Neuron (in vitro differentiated cells): ENCODE measurements around the gene ITGB5.
"Not testable (repeated sequence)": the region's sequence is repeated elsewhere in the genome, so short reads cannot be mapped to it uniquely, and the experiment has no call there.

Experiments
- H2AFZ ChIP-seq: one replicate; pipeline ENCODE4 v1.6.1; 2013; ENCODE audit warnings: low read depth, mild to moderate bottlenecking, inconsistent platforms, low read length, moderate library complexity
- H3K27me3 ChIP-seq: one replicate; pipeline ENCODE4 v1.6.1; 2013; ENCODE audit warnings: low read length; ENCODE audit not compliant: insufficient read depth
- H3K36me3 ChIP-seq: one replicate; pipeline ENCODE4 v1.6.1; 2013; ENCODE audit warnings: low read length; ENCODE audit not compliant: insufficient read depth
- H3K4me1 ChIP-seq: one replicate; pipeline ENCODE4 v1.6.1; 2013; ENCODE audit warnings: low read length; ENCODE audit not compliant: insufficient read depth
- H3K4me3 ChIP-seq: 2 replicates; pipeline ENCODE4 v1.5.1; 2013; ENCODE audit warnings: mild to moderate bottlenecking, low read length, moderate library complexity
- H3K9me3 ChIP-seq: one replicate; pipeline ENCODE4 v1.6.1; 2013; ENCODE audit warnings: low read length

ITGB5 gene

DNA sequence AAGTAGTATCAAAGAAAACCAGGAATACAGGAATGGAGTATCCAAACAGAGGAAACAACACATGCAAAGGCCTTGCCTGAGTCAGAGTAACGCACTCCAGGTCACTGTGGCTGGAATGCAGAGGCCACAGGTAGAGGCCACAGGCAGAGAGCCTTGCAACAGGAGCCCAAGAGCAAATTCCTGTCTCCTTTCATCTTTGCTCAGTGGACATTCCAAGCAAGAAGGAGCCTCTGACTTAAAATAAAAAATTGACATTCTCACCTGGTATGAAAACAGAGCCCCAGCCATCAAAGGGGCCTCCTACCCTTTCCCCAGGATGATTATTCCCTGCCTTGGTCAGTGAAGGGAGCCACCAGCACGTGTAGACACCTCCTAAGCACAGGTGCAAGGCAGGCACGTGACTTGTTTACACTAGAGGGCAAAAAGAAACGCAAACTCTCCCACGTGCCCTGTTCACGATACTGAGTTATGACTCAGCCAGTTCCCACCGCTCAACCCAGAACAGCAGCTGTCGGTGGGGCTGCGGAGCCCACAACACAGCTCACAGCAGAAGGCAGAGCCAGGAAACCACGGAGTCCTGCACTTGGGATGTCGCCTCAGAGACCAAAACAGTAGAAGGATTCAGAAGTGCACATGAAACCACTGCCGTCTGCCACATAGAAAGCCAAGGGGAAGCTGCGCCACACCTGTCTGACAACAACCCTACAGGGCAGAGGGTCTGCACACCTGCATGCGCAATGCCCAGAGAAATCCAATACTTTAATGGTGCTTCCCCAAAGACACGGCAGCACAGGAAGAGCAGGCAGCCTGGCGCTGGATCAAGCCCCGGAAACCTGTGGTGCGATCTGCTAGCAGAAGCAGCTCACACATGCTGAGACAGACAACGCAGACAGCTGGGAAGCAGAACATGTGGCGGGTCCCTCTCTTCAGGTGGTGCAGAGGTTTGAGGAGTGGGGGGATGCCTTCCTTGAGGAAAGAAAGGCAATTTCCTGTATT, 52.1 kb downstream of the ITGB5 start:
- H3K36me3 ChIP-seq: no peaks in the 10 kb centered on the region
- no peak overlapping the region for H3K4me3 ChIP-seq
- peaks cover 14% of the 10 kb centered on the region for H3K4me1 ChIP-seq
- no peak overlapping the region for H2AFZ ChIP-seq
- no peaks in the 10 kb centered on the region for H3K27me3 ChIP-seq
- no peaks in the 10 kb centered on the region for H3K9me3 ChIP-seq

DNA sequence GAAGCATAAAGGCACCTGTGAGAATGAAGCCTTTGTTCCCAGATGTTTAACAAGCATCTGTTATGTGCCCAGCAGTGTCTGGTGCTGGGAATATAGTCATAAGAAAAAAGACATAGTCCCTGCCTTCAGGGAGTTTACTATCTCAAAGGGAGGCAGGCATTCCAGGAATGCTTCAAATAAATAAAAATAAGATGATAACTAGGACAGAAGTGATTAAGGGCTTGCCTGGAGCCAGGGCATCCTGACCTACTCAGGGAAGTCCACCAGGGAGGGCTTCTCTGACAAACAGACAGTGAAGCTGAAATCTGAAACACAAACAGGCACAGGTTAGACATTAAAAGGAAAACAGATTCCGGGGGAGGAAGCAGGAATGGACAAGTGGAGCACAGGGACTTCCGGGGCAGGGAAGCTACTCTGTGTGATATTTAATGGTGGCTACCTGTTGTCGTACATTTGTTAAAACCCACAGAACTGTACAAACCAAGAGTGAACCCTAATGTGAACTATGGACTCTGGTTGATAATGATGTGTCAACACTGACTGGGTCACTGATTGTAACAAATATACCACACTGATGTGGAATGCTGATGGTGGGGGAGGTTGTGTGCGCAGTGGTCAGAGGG, 53.3 kb downstream of the ITGB5 start:
- H3K36me3 ChIP-seq: no peaks in the 10 kb centered on the region
- H3K9me3 ChIP-seq: no peaks in the 10 kb centered on the region
- peaks cover 14% of the 10 kb centered on the region for H3K4me1 ChIP-seq
- H3K27me3 ChIP-seq: no peaks in the 10 kb centered on the region
- no peak overlapping the region for H3K4me3 ChIP-seq
- H2AFZ ChIP-seq: no peak overlapping the region

DNA sequence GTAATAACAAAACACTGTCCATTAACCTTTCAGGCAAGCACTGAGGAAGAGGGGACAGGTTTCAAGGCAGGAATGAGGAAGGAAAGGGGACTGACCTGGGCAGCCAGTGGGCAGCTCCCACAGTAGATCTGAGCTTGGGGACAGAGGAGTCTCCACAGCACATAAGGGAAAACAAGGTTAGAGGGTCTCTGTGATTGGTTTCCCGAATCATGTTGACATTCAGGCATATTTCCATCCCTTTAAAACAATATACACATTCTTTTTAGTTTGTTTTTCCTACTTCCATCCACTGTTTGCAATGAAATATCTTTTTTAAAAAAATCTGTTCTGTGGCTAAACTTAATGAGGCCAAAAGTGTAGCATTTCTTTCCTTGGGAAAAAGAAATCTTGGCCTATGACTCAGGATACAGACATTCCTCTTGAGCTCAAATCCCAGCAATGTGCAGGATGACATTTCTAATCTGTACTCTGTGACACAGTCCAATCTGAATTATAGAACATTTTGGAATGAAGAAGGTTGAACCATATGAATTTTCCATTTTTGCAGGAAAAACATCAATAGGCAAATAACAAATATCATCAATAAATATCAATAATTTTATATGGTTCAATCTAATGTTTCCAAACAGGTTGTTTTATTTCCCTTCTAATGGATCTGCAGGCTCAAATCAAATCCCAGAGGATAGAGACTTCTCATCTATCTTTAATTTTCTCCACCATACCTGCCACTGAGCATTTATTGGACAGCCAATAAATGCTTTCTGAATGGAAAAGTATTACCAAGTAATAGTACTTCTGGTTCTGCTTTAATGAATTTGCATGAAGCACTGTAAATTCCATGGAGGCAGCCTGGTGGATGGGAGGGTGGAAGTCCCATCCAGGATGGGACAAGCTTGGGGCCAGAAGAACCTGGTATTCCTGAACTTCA, 54.1 kb downstream of the ITGB5 start:
- H3K4me3 ChIP-seq: no peak overlapping the region

DNA sequence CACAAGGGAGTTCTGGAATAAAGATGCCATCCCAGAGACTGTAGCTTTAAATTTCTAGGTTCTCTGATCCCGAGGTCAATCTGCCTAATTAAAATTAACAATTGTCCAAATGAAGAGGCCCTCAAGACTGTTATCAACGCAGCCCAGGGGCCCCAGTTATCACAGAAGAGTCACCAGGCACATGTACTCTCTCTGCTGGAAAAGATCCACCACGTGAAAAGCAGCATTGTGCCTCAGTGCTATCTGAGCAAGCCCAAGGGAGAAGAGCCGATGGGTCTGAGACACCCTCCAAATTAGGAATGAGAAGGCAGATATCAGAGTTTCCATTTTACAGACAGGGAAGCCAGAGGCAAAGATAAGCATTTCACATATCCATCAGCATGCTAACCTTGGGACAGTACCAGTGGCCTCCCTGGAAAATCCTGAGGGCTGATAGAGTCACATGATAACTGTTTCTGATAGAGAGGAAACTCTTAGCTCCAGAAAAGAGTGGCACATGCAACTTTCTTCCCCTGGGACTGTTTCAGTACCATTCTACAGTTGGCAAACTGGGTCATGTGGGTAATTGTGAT, 55.5 kb downstream of the ITGB5 start:
- Histone ChIP-seq H3K9me3 (no peaks in the 10 kb centered on the region), H3K27me3 (no peaks in the 10 kb centered on the region), H3K4me3 (no peak overlapping the region), H3K4me1 (peaks cover 13% of the 10 kb centered on the region), H3K36me3 (no peaks in the 10 kb centered on the region), H2AFZ (no peak overlapping the region)

More for the DNA sequence above, 54.1 kb downstream of the ITGB5 start:
- no peaks in the 10 kb centered on the region for H3K36me3 ChIP-seq
- no peaks in the 10 kb centered on the region for H3K27me3 ChIP-seq
- peaks cover 13% of the 10 kb centered on the region for H3K4me1 ChIP-seq
- H2AFZ ChIP-seq: no peak overlapping the region
- H3K9me3 ChIP-seq: no peaks in the 10 kb centered on the region

DNA sequence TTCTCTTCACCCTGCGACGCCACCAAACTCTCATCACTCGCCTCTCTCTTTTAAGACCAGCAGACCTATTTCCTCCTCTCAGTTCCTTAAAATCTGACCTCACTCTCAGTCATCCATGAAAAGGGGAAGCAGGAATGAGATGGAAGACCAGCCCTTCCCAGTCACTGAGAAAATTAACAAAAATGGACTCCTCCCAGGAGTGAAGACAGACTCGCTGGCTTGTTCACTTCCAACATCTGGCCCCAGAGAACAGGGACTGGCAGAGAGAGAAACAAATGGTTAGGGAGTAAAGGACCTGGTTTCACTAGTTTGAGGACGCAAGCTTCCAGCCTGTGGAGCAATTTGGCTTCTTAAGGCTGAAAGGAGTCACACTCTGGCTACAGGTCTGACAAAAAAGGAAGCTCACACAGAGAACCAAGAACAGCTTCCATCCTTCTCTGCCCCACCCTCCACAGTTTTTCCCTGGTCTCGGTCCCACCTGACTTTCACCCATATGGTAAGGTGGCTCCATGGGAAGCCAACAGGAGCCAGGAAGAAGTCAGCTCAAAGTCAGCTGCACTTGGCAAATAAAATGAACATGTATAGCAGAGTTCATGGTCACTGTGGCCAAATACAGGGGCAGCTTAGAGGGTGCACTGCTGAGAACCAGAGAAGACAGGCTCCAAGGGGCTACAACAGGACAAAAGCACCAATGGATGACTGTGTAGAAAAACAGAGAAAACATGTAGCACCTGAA, 57.2 kb downstream of the ITGB5 start:
- Histone ChIP-seq H3K9me3 (no peaks in the 10 kb centered on the region), H3K4me1 (peaks cover 14% of the 10 kb centered on the region), H3K4me3 (no peak overlapping the region), H3K36me3 (no peaks in the 10 kb centered on the region), H2AFZ (no peak overlapping the region), H3K27me3 (no peaks in the 10 kb centered on the region)

DNA sequence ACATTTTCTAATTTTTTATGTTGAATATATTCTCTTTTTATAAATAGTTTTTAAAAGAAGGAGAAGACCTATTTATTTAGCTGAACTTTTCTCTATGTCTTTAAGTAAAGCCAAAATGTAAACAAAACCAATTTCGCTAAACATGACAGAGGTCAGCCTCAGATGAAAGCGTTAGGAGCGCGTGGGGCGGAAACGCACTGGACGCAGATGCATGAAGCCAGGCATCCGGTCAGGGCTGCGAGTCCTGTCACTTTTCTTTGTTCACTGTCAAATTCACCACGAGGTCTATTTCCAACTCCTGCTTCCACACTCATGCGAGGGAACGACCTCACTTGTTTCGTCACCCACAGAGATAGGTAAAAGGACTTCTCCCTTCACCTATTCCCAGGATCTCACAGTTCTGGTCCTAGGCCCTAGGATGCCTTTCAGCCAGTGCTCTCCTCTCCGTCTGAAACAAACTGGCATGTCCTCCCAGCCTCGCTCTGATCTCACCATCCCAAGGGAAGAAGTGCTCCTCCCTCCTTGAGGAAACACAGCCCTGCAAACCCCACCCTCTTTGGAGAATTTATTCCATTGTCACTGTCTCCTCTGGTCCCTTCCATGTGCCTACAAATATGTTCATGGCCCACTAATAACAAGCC, 57.9 kb downstream of the ITGB5 start:
- no peak overlapping the region for H2AFZ ChIP-seq
- H3K36me3 ChIP-seq: no peaks in the 10 kb centered on the region
- peaks cover 14% of the 10 kb centered on the region for H3K4me1 ChIP-seq
- H3K4me3 ChIP-seq: no peak overlapping the region
- H3K9me3 ChIP-seq: no peaks in the 10 kb centered on the region
- no peaks in the 10 kb centered on the region for H3K27me3 ChIP-seq

DNA sequence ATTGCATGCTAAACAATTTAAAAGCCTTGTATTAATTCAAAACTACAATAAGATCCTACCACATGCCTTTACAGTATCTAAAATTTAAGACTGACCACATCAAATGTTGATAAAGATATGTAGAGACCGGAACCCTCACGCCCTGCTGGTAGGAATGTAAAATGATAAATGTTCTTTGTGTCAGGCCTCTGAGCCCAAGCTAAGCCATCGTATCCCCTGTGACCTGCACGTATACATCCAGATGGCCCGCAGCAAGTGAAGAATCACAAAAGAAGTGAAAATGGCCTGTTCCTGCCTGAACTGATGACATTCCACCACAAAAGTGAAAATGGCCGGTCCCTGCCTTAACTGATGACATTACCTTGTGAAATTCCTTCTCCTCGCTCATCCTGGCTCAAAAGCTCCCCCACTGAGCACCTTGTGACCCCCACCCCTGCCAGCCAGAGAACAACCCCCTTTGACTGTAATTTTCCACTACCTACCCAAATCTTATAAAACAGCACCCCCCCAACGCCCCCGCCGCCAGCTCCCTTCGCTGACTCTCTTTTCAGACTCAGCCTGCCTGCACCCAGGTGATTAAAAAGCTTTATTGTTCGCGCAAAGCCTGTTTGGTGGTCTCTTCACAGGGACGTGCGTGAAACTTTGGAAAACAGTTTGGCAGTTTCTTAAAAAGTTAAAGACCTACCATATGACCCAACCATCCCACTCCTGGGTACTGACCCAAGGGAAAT, 59.5 kb downstream of the ITGB5 start:
- H3K9me3 ChIP-seq, H2AFZ ChIP-seq, H3K4me3 ChIP-seq, H3K36me3 ChIP-seq, H3K27me3 ChIP-seq: not testable (repeated sequence)
- H3K4me1 ChIP-seq: peaks cover 14% of the 10 kb centered on the region

DNA sequence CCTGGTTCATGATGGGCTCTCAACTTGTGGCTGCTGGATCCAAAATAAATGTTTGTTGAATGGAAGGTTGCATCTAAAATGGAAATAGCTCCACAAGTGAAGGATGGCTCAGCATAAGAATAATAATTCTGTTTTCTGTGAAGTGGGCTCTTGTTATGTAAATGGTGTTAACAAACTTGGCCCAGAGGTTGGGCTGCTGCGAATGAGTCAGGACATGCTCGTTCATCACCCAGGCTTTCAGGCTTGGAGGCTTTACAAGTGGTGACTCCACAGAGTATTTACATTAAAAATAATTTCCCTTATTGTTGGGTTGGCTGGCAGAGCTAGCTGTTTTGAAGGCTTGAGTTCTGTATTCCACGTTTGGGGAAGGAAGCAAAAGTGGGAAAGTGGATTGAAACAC, 60.5 kb downstream of the ITGB5 start:
- Histone ChIP-seq H3K4me3 (no peak overlapping the region), H3K27me3 (no peaks in the 10 kb centered on the region), H3K9me3 (no peaks in the 10 kb centered on the region), H3K36me3 (no peaks in the 10 kb centered on the region), H2AFZ (no peak overlapping the region), H3K4me1 (peaks cover 14% of the 10 kb centered on the region)

DNA sequence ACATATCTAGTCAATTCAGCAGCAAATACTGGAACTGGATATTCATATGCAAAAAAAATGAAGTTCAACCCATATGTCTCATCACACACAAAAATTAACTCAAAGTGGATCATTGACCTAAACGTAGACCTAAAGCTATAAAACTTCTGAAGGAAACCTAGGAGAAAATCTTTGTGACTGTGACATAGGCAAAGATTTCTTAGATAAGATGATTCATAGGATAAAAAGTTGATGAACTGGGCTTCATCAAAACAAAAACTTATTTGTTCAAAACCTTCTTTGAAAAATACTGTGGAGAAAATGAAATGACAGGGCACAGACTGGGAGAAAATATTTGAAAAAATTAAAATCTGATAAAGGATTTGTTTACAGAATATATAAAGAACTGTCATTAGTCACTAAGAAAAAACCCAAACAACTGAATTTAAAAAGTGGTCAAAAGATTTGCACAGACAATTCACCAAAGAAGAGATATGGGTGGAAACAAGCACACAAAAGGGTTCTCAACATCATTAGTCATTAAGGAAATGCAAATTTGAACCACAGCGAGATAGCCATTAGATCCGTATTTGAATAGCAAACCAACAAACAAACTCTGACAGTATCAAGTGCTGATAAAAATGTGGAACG, 62.8 kb downstream of the ITGB5 start:
- Histone ChIP-seq H3K4me3 (no peak overlapping the region), H3K36me3 (no peaks in the 10 kb centered on the region), H3K9me3 (peaks cover 2% of the 10 kb centered on the region), H3K4me1 (peaks cover 14% of the 10 kb centered on the region), H3K27me3 (no peaks in the 10 kb centered on the region), H2AFZ (no peak overlapping the region)

DNA sequence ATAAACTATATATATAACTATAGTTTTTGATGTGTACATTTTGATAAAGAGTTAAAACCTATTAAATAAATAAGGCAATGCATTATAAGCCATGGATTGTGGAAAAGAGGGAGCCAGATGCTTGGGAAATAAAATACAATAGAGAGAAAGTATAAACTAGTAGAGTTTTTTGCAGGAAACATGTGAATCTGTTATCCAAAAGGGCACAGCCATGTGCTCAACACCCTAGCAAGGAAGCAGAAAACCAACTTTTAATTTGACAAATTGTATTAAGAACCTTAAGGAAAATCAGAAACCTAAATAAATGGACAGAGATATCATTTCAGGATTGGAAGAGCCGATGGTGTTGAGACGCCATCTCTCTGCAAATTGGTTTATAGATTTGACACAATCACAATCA, 63.5 kb downstream of the ITGB5 start:
- H2AFZ ChIP-seq: no peak overlapping the region
- H3K4me3 ChIP-seq: no peak overlapping the region
- H3K9me3 ChIP-seq: peaks cover 2% of the 10 kb centered on the region
- no peaks in the 10 kb centered on the region for H3K27me3 ChIP-seq
- H3K36me3 ChIP-seq: no peaks in the 10 kb centered on the region
- H3K4me1 ChIP-seq: peaks cover 14% of the 10 kb centered on the region

DNA sequence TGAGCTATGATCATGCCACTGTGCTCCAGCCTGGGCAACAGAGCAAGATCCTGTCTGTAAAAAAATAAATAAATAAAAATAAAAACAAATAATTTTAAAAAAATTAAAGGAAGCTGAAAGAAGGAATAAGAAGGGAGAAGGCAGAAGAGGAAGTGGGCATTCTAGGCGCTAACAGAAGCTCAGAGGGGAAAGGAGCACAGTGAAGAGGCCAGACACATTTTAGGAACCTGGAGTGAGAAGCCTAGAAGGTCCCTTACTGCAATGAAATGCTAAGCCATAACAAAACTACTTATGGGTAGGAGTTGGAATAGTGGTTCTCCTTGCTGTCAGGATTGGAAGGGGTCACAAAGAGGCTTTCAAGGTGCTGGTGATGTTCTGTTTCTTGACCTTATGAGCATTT, 64.0 kb downstream of the ITGB5 start:
- Histone ChIP-seq H3K4me1 (peaks cover 14% of the 10 kb centered on the region), H2AFZ (no peak overlapping the region), H3K27me3 (no peaks in the 10 kb centered on the region), H3K9me3 (peaks cover 2% of the 10 kb centered on the region), H3K4me3 (no peak overlapping the region), H3K36me3 (no peaks in the 10 kb centered on the region)
